ENCODE results near the gene FAM236C.
"Not testable (repeated sequence)": the region's sequence is repeated elsewhere in the genome, so short reads cannot be mapped to it uniquely, and the experiment has no call there.

FAM236C gene

DNA sequence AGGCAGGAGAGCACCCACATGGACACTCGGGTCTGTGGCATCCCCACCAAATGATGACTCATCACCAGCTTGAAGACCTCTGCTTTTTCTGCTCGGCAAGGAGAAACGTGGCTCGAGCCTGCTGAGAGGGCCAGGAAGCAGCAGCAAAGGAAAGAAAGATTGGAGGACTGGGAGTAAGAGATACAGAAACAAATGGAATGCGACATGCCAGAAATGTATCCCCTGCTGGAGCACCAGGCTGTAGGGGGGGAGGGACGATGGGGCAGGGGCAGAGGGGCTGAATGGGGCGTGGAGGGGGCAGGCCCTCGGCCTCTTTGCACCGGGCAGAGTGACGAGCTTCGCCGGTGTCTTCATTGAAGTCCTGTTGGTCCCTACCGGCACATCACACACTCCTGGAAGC, at the start of gene FAM236C:
FAM236C (plus strand) TSS at position 301 of the 400 bp plus-strand sequence. CDS start 100 bp downstream, outside the sequence.
- H3K27me3 Mint-ChIP-seq (ENCODE audit: low read depth); H3K4me1 Mint-ChIP-seq; H3K4me3 Mint-ChIP-seq; H3K9me3 Mint-ChIP-seq; H3K36me3 Mint-ChIP-seq (ENCODE audit: low read depth); H3K27ac Mint-ChIP-seq: not testable (repeated sequence)

DNA sequence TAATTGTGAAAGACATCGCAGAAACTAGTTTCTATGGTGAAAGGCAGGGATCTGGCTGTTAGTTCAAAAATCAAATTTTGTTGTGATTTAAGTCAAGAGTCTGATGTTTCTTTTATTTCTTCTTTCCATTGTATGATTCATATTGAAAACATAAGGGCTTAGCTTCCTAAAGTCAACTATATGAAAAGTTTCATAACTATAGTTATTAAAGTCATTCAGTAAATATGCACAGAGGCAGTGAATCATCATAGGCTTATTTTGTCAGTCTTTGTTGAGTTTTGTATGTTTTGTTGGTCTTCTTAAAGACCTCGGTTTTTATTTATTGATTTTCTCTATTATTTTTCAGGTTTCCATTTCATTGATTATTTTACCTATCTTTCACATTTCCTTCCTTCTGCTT, 29.5 kb upstream of the FAM236C start:
- not testable (repeated sequence) for H3K27me3 Mint-ChIP-seq (ENCODE audit: low read depth); H3K4me3 Mint-ChIP-seq; H3K27ac Mint-ChIP-seq; H3K36me3 Mint-ChIP-seq (ENCODE audit: low read depth); H3K4me1 Mint-ChIP-seq; H3K9me3 Mint-ChIP-seq

DNA sequence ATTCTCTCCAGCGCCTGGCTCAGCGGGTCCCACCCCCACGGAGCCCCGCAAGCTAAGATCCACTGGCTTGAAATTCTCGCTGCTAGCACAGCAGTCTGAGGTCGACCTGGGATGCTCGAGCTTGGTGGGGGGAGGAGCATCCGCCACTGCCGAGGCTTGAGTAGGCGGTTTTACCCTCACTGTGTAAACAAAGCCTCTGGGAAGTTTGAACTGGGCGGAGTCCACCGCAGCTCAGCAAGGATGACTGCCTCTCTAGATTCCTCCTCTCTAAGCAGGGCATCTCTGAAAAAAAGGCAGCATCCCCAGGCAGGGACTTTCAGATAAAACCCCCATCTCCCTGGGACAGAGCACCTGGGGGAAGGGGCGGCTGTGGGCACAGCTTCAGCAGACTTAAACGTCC, 22.7 kb upstream of the FAM236C start:
- H3K36me3 Mint-ChIP-seq (ENCODE audit: low read depth); H3K9me3 Mint-ChIP-seq; H3K27me3 Mint-ChIP-seq (ENCODE audit: low read depth); H3K27ac Mint-ChIP-seq; H3K4me3 Mint-ChIP-seq; H3K4me1 Mint-ChIP-seq: not testable (repeated sequence)

DNA sequence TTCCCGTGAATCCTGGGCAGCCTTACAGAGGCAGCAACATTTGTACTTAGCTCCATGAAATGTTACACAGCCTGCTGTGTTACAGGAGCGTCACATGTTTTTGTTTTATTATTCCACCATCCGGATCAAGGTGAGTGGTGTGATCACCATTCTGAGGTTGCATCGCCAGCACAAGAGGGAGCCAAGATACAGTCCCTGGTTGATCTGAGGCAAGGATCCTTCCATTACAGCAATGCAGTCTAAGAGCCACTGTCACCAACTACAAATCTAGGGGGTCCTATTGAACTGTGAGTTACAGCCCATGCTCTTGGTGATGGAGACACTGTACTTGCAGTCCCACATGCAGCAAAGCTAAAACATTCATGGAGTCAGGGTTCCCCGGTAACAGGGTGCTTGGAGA, 3.7 kb downstream of the FAM236C start:
- not testable (repeated sequence) for H3K27me3 Mint-ChIP-seq (ENCODE audit: low read depth); H3K36me3 Mint-ChIP-seq (ENCODE audit: low read depth); H3K4me1 Mint-ChIP-seq; H3K27ac Mint-ChIP-seq; H3K4me3 Mint-ChIP-seq; H3K9me3 Mint-ChIP-seq

DNA sequence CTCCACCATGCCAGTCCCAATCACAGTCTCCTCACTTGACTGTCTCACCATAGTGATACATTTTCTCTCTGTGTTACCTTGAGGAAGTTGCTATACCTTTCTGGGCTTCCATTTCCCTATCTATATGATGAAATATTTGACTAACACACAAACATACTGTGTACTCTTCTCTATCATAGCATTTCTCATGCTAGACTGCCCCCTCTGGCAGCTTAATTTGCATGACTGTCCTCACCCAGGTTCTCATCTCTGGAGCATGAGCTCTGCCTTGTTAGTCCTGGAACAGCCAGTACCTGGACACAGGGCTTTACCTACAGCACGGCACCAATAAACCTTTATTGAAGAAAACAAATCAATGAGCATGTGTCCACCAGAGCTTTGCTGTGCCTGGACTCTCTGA, 19.9 kb downstream of the FAM236C start:
- H3K9me3 Mint-ChIP-seq; H3K36me3 Mint-ChIP-seq (ENCODE audit: low read depth); H3K27ac Mint-ChIP-seq; H3K27me3 Mint-ChIP-seq (ENCODE audit: low read depth); H3K4me1 Mint-ChIP-seq; H3K4me3 Mint-ChIP-seq: not testable (repeated sequence)

DNA sequence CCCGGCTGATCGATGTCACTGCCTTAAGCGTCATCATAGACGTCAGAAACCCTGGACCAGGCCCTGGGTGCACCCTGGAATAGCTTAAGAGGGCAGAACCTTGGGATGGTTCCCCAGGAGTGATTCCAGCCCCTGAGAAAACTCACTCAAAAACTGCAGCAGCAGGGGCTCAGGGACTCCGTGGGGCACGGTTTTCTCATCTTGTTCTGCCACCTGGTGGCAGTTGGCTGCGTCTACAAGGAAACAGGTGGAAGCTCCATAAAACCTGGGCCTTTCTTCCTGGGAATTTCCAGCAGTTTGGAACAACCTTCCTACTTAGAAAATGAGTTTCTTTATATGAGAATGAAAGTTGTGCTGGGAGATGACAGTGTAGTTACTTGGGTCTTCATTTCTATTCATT, 24.0 kb downstream of the FAM236C start:
- H3K9me3 Mint-ChIP-seq; H3K4me1 Mint-ChIP-seq; H3K27ac Mint-ChIP-seq; H3K27me3 Mint-ChIP-seq (ENCODE audit: low read depth); H3K4me3 Mint-ChIP-seq; H3K36me3 Mint-ChIP-seq (ENCODE audit: low read depth): not testable (repeated sequence)

DNA sequence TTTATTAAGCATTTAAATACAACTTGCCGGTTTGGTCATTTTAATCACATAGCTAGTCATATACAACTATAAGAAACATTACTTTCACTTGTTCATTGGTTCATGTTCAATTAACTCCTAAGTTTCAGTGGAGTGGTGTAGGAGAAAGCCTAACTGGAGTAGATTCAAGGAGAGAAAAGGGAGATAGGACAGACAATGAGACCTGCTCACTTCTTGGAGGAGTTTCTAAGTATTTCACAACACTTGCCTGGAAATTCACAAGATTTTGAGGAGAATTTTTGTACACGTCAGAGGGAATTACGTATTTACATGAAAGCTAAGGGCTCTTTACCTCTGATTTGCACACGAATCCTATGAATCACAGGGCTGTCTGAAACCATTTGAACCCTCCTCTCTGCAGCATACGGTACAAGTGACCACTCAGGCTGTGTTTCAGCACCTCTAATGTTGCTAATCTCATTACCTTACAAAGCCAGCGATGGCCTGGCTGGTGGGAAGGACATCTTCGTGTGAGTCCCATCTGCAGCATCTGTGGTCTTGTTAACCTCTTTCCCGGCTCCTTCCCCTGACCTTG, 24.6 kb downstream of the FAM236C start:
- H3K36me3 Mint-ChIP-seq (ENCODE audit: low read depth); H3K27me3 Mint-ChIP-seq (ENCODE audit: low read depth); H3K9me3 Mint-ChIP-seq; H3K4me3 Mint-ChIP-seq; H3K4me1 Mint-ChIP-seq; H3K27ac Mint-ChIP-seq: not testable (repeated sequence)

DNA sequence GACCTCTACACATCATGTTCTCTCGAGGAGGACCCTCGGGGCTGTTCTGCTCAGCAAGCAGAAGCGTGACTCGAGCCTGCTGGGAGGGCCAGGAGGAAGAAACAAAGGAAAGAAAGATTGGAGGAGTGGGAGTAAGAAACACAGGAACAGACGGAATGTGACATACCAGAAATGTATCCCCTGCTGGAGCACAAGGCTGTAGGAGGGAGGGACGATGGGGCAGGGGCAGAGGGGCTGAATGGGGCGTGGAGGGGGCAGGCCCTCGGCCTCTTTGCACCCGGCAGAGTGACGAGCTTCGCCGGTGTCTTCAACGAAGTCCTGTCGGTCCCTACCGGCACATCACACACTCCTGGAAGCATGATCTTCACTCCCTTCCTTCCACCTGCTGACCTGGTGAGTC, 25.5 kb downstream of the FAM236C start, which contains the start of gene FAM236A:
FAM236A (plus strand) TSS at position 301 of the 400 bp plus-strand sequence; CDS start at position 358, 57 bp downstream.
- H3K9me3 Mint-ChIP-seq; H3K27me3 Mint-ChIP-seq (ENCODE audit: low read depth): not testable (repeated sequence)

DNA sequence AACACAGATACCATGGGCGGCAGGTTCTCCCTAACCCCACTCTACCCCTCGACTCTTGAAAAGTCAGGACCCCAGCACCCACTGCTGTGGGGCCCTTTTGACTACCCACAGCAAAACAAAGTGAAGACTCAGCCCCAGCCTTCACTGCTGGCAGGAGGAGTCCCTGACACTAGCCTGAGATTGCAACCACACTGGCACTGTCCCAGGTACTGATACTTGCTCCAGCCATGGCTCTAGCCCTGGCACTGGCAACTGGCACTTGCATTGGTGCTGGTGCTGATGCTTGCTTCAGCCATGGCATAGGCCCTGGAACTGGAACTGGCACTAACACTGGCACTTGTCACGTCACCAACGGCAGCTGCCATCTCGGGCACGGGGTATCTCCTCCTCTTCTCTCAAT, 29.9 kb downstream of the FAM236C start:
- not testable (repeated sequence) for H3K9me3 Mint-ChIP-seq; H3K27me3 Mint-ChIP-seq (ENCODE audit: low read depth); H3K36me3 Mint-ChIP-seq (ENCODE audit: low read depth); H3K27ac Mint-ChIP-seq; H3K4me1 Mint-ChIP-seq; H3K4me3 Mint-ChIP-seq

More for the DNA sequence above, 25.5 kb downstream of the FAM236C start, which contains the start of gene FAM236A:
- not testable (repeated sequence) for H3K4me1 Mint-ChIP-seq; H3K27ac Mint-ChIP-seq; H3K4me3 Mint-ChIP-seq; H3K36me3 Mint-ChIP-seq (ENCODE audit: low read depth)

DNA sequence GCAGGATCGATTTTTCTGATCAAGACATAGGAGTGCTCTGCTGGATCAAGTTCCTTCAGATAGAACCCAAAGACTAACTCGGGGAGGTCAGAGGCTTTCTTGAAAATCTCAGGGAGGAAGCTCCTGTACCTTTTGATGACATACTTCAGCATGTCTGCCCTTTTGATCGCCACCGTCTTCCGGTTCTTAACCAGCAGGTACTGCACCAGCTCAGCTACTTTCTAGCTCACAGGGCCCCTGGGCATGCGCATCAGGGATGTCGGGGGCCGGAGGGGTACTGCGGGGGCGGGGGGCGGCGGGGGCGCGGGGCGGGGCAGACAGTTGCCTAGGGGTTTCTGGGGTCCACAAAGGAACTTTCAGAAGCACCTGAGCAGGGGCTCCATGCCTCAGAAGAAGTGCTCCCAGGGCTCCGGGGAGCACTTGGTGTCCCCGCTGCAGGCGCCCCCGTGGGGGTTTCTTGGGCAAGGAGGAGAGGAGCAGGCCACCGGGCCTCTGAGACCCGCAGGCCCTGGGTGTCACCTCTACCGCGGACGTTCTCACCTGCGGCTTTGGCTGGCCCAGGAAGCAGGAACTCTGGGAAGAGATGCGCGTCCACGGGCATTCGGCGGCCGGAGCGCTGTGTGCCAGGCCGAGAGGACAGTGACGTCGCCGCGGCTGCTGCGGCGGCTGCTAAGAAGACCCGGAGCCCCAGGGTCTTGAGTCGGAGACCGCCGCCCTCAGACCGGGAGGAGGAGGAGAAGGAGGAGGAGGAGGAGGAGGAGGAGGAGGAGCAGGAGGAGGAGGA, 30.8 kb downstream of the FAM236C start:
- H3K9me3 Mint-ChIP-seq; H3K27ac Mint-ChIP-seq; H3K4me3 Mint-ChIP-seq; H3K4me1 Mint-ChIP-seq; H3K36me3 Mint-ChIP-seq (ENCODE audit: low read depth); H3K27me3 Mint-ChIP-seq (ENCODE audit: low read depth): not testable (repeated sequence)

DNA sequence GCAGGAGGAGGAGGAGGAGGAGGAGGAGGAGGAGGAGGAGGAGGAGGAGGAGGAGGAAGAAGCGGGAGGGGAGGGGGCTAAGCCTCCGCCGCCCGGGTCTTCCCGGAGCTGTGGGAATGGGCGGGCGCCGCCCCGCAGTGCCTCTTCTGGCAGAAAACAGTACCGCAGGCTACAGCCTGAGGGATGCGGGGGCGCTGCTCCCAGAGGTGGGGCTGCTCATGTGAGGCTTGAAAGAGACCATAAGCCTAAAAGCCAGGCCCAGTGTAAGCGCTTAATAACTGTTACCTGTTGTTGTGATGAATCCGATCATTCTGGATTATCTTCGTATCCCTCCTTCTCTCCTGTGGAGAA, 31.4 kb downstream of the FAM236C start, which contains the start of gene DMRTC1:
DMRTC1 (minus strand) TSS at position 19 of the 351 bp plus-strand sequence. CDS start 68,143 bp downstream, outside the sequence.
- H3K4me1 Mint-ChIP-seq; H3K36me3 Mint-ChIP-seq (ENCODE audit: low read depth); H3K27ac Mint-ChIP-seq; H3K9me3 Mint-ChIP-seq; H3K4me3 Mint-ChIP-seq; H3K27me3 Mint-ChIP-seq (ENCODE audit: low read depth): not testable (repeated sequence)

DNA sequence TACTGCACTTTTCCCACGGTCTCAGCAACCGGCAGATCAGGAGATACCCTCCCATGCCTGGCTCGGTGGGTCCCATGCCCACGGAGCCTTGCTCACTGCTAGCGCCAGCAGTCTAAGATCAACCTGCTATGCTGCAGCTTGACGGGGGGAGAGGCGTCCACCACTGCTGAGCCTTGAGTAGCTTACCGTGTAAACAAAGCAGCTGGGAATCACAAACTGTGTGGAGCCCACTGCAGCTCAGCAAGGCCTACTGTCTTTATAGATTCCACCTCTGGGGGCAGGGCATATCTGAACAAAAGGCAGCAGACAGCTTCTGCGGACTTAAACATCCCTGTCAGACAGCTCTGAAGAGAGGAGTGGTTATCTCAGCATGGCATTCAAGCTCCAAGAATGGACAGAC, 47.6 kb downstream of the FAM236C start:
- H3K36me3 Mint-ChIP-seq (ENCODE audit: low read depth); H3K27me3 Mint-ChIP-seq (ENCODE audit: low read depth); H3K4me3 Mint-ChIP-seq; H3K4me1 Mint-ChIP-seq; H3K9me3 Mint-ChIP-seq; H3K27ac Mint-ChIP-seq: not testable (repeated sequence)

Measured in nephron (organoid).